ENCODE results near the gene GAL3ST3.
"Not testable (repeated sequence)": the region's sequence is repeated elsewhere in the genome, so short reads cannot be mapped to it uniquely, and the experiment has no call there.

The GAL3ST3 gene

DNA sequence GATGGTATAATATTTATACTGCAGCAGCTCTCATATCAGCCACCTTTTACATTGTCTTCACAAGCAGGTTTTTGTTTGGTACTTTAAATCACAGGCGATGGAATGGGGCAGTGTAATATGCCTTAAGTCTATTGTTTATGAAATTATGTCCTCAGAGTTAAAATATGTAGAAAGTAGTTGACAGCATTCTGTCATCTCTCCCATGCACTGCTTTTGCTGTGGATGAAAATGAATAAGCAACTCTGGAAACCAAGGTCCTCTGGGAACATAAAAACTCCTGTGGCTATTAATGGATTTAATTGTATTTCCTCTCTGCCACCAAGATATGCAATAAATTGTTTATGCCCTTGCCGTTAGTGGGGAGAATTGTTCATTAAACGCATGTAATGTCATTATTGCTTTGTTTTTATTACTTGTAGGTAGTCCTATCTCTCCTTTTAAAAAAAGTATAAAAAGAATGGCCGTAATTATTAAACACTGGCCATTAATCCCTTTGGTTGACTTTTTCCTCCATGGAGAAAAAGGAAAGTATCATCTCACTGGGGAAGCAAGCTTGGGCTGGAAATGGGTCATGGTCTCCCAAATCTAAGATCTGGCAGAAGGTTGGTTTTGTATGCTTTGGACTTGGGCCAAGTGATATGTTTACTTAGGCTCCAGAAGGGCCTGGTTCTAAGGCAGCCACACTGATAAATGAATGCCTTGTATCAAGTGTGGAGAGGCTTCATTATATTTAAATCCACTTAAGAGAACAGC lies 34.2 kb upstream of the GAL3ST3 start:
- Histone ChIP-seq H3K27me3 (replicated peaks; ENCODE audit: insufficient read depth, low read length) (no peaks in the 10 kb centered on the region), H3K79me2 (ENCODE audit: low read length) (peaks cover 78% of the 10 kb centered on the region), H4K20me1 (ENCODE audit: insufficient read depth, low read length) (no peaks in the 10 kb centered on the region), H3K27ac (ENCODE audit: low read length) (no peak overlapping the region), H3K9me3 (replicated peaks; ENCODE audit: insufficient read depth, low read length) (no peaks in the 10 kb centered on the region), H3K4me1 (ENCODE audit: low read length) (peaks cover 26% of the 10 kb centered on the region), H2AFZ (ENCODE audit: low read length) (no peak overlapping the region), H3K4me3 (ENCODE audit: low read length) (no peak overlapping the region), H3K4me2 (ENCODE audit: low read depth, low read length) (no peak overlapping the region), H3F3A (ENCODE audit: insufficient read depth, low read length) (peaks cover 13% of the 10 kb centered on the region), H3K9ac (ENCODE audit: low read length) (no peak overlapping the region), H3K36me3 (replicated peaks; ENCODE audit: insufficient read depth, low read length) (no peaks in the 10 kb centered on the region), H3K9me2 (replicated peaks; ENCODE audit: insufficient read depth, low read length) (no peaks in the 10 kb centered on the region)
- no peak for DNase-seq
- TF ChIP-seq EZH2 (optimal IDR thresholded peaks at IDR 0.05; ENCODE audit: low read depth, low read length) (no peak), EZH2phosphoT487 (IDR thresholded peaks at IDR 0.05; ENCODE audit: low read length) (no peak)
- TF ChIP-seq, protein P1, sequence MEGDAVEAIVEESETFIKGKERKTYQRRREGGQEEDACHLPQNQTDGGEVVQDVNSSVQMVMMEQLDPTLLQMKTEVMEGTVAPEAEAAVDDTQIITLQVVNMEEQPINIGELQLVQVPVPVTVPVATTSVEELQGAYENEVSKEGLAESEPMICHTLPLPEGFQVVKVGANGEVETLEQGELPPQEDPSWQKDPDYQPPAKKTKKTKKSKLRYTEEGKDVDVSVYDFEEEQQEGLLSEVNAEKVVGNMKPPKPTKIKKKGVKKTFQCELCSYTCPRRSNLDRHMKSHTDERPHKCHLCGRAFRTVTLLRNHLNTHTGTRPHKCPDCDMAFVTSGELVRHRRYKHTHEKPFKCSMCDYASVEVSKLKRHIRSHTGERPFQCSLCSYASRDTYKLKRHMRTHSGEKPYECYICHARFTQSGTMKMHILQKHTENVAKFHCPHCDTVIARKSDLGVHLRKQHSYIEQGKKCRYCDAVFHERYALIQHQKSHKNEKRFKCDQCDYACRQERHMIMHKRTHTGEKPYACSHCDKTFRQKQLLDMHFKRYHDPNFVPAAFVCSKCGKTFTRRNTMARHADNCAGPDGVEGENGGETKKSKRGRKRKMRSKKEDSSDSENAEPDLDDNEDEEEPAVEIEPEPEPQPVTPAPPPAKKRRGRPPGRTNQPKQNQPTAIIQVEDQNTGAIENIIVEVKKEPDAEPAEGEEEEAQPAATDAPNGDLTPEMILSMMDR (IDR thresholded peaks at IDR 0.05; ENCODE audit: low read length): no peak

DNA sequence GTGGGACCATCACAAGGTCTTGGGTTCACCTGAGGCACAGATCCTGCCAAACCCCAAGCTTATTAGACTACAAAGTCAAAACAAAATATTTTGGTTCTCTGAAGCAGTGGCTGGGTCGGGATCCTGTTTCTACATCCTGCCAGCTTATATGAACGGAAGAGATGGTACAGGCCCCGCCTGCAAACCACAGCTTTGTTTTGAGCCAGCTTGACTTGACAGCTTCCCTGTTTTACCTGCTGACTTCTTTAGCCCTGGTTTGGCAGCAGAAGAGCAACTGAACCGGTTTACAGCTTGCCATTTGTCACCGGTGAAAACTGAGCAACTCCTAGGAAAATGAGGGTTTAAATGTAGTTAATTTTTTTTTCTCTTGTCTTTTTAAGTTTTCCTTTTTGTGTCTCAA lies 32.5 kb upstream of the GAL3ST3 start:
- DNase-seq: peak; percentile 89
- TF ChIP-seq, protein P1 (IDR thresholded peaks at IDR 0.05; ENCODE audit: low read length): no peak
- TF ChIP-seq EZH2phosphoT487 (IDR thresholded peaks at IDR 0.05; ENCODE audit: low read length) (no peak), EZH2 (optimal IDR thresholded peaks at IDR 0.05; ENCODE audit: low read depth, low read length) (no peak)
- no peaks in the 10 kb centered on the region for H3K9me3 ChIP-seq (replicated peaks; ENCODE audit: insufficient read depth, low read length)
- peaks cover 13% of the 10 kb centered on the region for H3F3A ChIP-seq (ENCODE audit: insufficient read depth, low read length)
- peaks cover 26% of the 10 kb centered on the region for H3K4me1 ChIP-seq (ENCODE audit: low read length)
- no peaks in the 10 kb centered on the region for H3K27me3 ChIP-seq (replicated peaks; ENCODE audit: insufficient read depth, low read length)
- H3K9ac ChIP-seq (ENCODE audit: low read length): peak overlapping the region; percentile 51; the same call in 1 of the 2 replicates
- H2AFZ ChIP-seq (ENCODE audit: low read length): peak overlapping the region; percentile 62; the same call in 1 of the 2 replicates
- H3K9me2 ChIP-seq (replicated peaks; ENCODE audit: insufficient read depth, low read length): no peaks in the 10 kb centered on the region
- H3K27ac ChIP-seq (ENCODE audit: low read length): peak overlapping the region; percentile 73
- H3K79me2 ChIP-seq (ENCODE audit: low read length): peaks cover 71% of the 10 kb centered on the region
- no peaks in the 10 kb centered on the region for H4K20me1 ChIP-seq (ENCODE audit: insufficient read depth, low read length)
- peak overlapping the region; percentile 91 for H3K4me2 ChIP-seq (ENCODE audit: low read depth, low read length)
- H3K36me3 ChIP-seq (replicated peaks; ENCODE audit: insufficient read depth, low read length): no peaks in the 10 kb centered on the region
- peak overlapping the region; percentile 55 for H3K4me3 ChIP-seq (ENCODE audit: low read length)

DNA sequence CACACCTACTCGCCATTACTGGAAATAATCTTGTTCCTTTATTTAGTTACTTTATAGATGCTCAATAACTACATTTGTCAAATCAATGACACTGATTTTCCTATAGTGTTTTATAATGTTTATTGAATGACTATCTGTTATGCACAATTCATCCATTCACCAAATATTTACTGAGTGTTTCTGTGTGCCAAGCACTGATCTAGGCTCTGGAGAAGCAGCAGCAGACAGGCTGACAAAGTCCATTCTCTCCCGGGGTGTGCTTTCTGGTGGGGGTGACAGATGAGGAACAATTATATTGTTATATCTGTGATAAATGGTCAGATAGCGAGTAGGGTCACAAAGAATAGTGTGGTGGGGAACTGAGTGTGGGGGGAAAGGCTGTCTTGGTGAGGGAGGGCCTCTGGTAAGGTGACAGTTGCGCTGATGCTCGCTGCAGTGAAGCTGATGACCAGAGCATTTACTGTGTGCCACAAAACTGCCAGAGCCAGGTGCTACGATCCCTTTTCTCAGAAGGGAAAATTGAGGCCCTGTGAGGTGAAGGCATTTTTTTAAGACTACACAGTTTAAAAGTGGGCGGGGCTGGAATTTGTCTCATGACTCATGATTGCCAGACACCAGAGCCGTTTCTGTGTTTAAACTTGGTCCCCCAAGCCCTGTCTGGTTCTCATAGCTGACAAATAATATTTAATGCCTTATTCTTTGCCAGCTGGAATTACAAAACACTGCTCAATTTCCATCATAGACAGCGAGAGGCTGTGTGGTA lies 31.3 kb upstream of the GAL3ST3 start:
- no peak for DNase-seq
- Histone ChIP-seq H3F3A (ENCODE audit: insufficient read depth, low read length) (peaks cover 13% of the 10 kb centered on the region), H2AFZ (ENCODE audit: low read length) (no peak overlapping the region), H3K27me3 (replicated peaks; ENCODE audit: insufficient read depth, low read length) (no peaks in the 10 kb centered on the region), H3K9me2 (replicated peaks; ENCODE audit: insufficient read depth, low read length) (no peaks in the 10 kb centered on the region), H3K79me2 (ENCODE audit: low read length) (peaks cover 69% of the 10 kb centered on the region), H3K9me3 (replicated peaks; ENCODE audit: insufficient read depth, low read length) (no peaks in the 10 kb centered on the region), H3K36me3 (replicated peaks; ENCODE audit: insufficient read depth, low read length) (no peaks in the 10 kb centered on the region), H3K4me1 (ENCODE audit: low read length) (peaks cover 21% of the 10 kb centered on the region), H3K27ac (ENCODE audit: low read length) (no peak overlapping the region; the same call in 1 of the 2 replicates), H3K4me3 (ENCODE audit: low read length) (no peak overlapping the region), H3K9ac (ENCODE audit: low read length) (no peak overlapping the region), H4K20me1 (ENCODE audit: insufficient read depth, low read length) (no peaks in the 10 kb centered on the region), H3K4me2 (ENCODE audit: low read depth, low read length) (peak overlapping the region; percentile 91; the same call in 1 of the 2 replicates)
- TF ChIP-seq EZH2 (optimal IDR thresholded peaks at IDR 0.05; ENCODE audit: low read depth, low read length): no peak
- no peak for TF ChIP-seq EZH2phosphoT487 (IDR thresholded peaks at IDR 0.05; ENCODE audit: low read length)
- TF ChIP-seq, protein P1 (IDR thresholded peaks at IDR 0.05; ENCODE audit: low read length): no peak

DNA sequence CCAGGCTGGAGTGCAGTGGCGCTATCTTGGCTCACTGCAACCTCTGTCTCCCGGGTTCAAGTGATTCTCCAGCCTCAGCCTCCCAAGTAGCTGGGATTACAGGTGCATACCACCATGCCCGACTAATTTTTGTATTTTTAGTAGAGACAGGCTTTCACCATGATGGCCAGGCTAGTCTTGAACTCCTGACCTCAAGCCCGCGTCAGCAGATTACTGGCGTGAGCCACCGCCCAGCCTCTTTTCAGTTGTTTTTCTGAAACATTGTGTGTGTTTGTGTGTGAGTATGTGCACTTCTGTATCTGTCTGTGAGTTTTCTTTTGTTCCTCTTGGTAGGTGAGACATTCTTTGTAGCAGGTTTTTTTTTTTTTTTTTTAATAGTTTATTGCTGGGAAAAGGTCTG lies 30.0 kb upstream of the GAL3ST3 start:
- not testable (repeated sequence) for H3K9ac ChIP-seq (ENCODE audit: low read length); H3K9me3 ChIP-seq (replicated peaks; ENCODE audit: insufficient read depth, low read length); DNase-seq; H3K27me3 ChIP-seq (replicated peaks; ENCODE audit: insufficient read depth, low read length); H3K4me2 ChIP-seq (ENCODE audit: low read depth, low read length); H3K27ac ChIP-seq (ENCODE audit: low read length); H4K20me1 ChIP-seq (ENCODE audit: insufficient read depth, low read length); H3K36me3 ChIP-seq (replicated peaks; ENCODE audit: insufficient read depth, low read length); H2AFZ ChIP-seq (ENCODE audit: low read length); H3K4me3 ChIP-seq (ENCODE audit: low read length); H3K9me2 ChIP-seq (replicated peaks; ENCODE audit: insufficient read depth, low read length)
- H3F3A ChIP-seq (ENCODE audit: insufficient read depth, low read length): peaks cover 13% of the 10 kb centered on the region
- peaks cover 65% of the 10 kb centered on the region for H3K79me2 ChIP-seq (ENCODE audit: low read length)
- H3K4me1 ChIP-seq (ENCODE audit: low read length): peaks cover 19% of the 10 kb centered on the region

All from MM.1S (cell line).